ENCODE measurements around the gene SLC26A6.

DNA sequence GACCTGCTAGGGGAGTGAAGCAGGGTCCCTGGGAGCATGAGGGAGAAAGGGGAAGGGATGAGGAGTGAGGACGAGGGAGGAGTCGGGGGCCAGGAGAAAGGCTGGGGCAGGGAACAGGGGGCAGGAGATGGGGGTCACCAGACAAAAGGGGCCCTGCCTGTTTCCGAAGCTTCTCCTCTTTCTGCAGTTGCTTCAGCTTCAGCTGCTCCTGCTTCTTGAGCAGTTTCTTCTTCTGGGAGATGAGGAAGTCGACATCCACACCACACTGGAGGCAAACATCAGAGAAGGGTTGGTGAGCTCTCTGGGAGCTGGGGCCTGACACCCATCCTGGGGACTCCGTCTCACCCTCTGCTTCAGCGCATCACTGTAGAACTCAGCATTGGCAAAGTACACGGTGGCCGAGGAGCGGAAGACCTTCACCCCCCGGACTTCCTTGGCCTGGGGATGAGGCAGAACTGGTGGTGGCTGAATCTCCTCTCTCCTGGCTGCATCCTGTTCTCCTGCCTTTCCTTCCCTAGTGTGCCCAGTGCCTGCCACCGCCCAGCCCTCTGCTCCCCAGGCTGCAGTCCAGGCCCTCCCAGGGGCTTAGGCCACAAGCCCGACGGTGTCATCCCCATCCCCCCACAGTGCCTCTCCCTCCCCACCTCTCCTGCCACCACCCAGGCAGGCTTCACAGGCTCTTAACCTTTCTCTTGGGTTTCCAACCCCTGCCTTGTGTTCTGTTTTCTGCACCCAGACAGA, 6.8 kb downstream of the SLC26A6 start:
- TF ChIP-seq CREB1 (IDR thresholded peaks at IDR 0.05) (no peak), CREB1 (CRISPR knock-in tag; IDR thresholded peaks at IDR 0.05) (no peak)
- TF ChIP-seq, protein P1, sequence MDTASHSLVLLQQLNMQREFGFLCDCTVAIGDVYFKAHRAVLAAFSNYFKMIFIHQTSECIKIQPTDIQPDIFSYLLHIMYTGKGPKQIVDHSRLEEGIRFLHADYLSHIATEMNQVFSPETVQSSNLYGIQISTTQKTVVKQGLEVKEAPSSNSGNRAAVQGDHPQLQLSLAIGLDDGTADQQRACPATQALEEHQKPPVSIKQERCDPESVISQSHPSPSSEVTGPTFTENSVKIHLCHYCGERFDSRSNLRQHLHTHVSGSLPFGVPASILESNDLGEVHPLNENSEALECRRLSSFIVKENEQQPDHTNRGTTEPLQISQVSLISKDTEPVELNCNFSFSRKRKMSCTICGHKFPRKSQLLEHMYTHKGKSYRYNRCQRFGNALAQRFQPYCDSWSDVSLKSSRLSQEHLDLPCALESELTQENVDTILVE (CRISPR knock-in tag; IDR thresholded peaks at IDR 0.05) = no peak

Data from HepG2 (cell line).